NCI-H82 (cell line): ENCODE results near the gene RALGPS1.
A peak's percentile ranks its signal among the peaks of the same experiment; 100 is the strongest.
"Not testable (repeated sequence)": the region's sequence is repeated elsewhere in the genome, so short reads cannot be mapped to it uniquely, and the experiment has no call there.

Experiments used
- DNase-seq: peaks from one replicate; lab custom pipeline; 2025; lab: John Stamatoyannopoulos, UW

Gene RALGPS1

DNA sequence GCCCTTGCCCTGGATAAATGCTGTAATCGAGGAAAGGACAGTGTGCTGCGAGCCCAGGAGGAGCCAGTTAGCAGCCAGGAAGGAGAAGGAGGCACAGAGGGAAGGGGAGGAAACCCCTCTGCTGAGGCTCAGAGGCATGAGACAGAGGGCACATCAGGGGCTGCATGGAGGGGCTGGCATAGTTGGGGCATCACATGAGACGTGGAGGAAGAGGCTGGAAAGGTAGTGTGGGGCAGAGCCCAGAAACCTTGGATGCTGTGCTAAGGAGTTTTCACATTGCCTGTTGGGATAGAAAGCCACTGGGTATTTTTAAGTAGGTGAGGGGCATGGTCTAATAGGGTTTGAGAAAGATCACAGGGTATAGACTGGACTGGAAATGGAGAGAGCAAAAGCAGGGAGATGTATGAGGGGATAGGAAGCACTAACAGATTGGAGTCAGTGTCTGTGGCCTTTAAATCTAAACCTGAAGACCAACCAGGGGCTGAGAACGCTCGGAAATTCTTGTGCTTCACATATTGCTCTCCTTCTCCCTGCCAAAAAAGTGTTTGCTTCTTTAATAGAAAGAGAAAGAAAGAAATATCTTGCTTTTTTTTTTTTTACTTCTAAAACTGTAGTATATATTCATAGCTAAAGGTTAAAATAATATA is 240.9 kb downstream of the RALGPS1 start:
- DNase-seq: no peak

DNA sequence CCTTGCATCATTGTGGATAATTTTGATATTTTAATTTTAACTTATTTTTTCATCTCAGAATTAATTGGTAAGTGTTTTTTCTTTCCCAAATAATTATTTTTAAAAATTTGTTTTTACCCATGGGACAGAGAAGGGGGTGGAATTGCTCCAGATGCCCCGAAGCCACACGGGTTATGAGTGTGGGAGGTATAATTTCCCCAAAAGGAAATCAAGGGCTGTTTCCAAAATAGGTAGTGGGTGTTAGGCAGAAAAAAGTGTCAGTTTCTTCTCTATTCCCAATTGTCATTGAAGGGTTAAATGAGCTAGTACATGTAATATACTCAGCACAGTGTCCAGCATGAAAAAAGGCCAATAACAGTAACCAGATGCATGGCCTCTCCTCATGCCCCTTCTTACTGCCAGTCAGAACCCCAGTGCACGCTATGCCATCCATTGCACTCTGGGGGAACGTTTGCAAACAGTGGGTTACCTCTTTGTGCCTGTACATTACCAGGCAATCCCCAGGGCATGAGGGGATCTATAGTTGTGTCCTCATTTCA is 244.3 kb downstream of the RALGPS1 start:
- DNase-seq: no peak

DNA sequence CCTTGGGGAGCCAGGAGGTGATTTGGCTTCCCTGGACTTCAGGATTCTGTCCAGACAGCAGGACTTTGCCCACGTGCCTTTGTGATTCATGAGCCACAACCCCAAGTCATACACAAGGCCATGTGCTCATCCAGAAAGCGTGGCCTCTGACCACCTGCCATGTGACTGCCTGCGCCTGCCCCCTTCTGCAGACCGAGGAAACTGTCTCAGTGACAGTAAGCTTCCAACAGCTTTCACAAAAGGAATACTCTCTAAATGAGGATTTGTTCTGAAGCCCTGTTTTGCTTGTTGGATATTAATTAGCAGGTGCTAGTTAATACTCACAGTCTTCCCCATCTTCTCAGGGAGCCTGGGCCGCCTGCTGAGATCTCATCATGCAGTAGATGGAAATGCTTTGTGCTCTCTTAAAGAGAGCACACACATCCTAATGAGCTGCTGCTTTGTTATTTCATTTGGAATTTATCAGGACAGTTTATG is 244.8 kb downstream of the RALGPS1 start:
- DNase-seq: peak; percentile 66

DNA sequence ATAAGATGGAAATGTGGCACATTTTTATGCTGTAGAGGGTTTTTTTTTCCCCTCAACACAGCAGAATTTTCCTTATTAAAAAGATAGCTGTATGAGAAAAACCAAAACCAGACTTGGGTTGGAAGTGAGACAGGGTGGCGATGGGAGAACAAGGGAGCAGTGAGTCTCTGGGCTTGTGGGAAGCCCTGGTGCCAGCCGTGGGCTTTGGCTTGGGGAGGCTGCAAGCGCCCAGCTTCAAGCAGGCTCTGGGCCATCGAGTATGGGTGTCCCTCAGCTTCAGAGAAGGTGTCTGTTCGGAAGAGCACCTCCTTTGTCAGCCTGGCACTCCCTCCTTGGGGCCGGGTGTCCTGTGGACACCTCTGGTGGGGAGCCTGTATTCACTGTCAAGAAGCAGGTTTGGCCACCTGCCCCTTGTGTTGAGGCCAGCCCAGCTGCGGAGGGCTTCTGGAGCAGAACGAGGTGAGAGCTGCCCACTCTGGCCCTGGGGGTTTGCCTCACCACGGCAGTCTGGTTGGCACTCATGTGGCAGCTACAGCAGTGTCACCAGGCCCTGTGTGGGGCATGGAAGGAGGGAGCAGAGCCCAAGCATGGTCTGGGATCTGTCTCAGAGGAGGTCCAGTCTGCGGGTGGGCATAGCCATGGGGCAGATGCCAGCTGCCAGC is 245.5 kb downstream of the RALGPS1 start:
- DNase-seq: no peak

DNA sequence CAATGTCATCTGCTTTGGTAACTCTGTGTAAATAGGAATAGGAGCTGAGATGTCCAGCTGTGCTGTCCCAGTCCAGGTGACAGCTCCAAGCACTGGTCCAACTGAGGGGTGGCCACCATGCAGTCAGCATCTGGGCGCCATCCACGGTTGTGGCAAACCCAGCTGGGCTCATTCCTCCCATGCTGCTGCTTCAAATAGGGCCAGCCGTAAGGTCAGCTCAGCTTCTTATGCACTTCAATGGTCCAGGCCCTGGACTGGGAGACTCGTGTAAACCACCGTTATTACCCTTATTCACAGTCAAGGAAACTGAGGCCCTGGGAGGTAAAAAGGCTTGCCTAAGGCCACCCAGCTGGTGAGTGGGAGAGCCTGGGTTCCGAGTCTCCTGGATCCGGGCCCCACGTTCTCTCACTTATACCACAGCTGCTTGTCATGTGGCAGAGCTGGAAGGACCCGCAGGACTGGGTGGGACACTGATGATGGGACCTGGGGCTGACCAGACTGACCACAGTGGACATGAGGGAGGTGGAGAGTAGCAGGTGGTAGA is 246.6 kb downstream of the RALGPS1 start:
- DNase-seq: no peak

DNA sequence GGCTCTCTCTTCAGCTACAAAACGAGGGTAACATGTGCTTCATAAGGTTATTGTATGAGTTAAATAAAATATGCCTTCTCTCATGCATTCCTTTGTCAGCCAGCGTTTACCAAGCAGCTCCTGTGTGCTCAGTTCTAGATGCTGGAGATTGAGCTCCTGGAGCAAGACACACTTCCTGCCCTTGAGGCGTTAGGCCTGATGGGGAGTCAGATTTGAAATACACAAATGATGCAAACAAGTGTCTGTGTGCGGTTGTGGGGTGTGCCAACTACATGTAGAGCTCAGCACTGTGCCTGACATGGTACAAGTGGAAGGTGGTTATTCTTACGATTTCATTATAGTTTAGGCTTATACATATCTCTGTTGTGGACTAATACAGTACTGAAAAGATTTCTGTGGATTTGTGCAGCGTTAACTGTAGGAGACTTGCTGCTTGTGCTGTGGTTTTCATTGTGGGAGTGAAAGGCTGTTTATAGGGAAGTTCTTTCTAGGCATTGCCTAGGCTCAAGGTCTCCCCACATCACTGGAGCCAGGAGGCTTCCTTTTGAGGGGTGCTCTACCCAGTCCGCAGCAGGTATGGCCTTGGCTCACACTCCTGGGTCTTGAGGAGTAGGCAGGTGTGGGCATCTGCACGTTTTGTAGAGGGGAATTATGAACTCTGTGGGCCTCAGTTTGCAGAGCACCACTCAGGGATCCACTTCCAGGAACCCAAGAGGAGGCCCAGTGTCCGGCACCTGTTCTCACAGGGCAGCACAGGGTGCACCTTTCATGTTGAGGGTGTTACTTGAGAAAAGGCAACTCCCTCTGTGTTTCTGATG is 247.7 kb downstream of the RALGPS1 start:
- no peak for DNase-seq

DNA sequence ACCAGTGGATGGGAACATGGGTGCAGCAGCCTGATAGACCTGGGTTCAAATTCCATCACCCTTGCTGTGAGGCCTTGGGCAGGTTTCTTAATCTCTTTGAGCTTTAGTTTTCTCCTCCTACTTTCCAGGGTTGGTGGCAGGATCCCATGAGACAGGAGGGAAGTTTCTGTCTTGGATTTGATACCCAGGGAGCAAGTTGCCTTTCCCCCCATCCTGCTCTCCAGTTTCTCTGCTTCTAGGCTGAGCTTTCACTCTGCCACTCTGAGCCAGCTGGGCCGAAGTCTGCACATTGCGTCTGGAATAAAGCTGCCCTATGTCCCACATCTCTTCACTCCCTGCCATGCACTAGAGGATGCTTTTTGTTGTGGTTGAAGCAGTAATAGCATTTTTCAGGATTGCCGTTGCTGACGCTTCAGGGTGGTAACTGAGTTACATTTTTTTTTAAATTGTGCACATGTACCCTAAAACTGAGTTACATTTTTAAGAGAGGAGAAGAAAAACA is 248.3 kb downstream of the RALGPS1 start:
- DNase-seq: no peak

DNA sequence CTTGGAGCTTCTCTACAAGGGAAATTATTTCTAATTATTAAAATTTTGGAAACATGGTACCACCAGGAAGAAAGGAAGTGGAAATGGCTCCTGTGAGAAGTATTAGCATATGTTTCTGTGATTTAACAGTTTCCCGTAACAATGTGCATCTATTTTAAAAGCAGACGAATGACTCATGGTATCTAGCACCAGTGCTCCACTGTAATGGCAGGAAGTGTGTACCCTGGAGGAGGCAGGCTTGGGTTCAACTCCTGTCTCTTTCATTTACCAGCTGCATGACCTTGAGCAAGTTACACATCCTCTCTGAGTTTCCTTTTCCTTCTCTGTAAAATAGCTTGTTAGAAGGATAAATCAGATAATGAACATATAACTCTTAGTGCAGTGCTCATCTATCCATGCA is 248.8 kb downstream of the RALGPS1 start:
- DNase-seq: no peak

DNA sequence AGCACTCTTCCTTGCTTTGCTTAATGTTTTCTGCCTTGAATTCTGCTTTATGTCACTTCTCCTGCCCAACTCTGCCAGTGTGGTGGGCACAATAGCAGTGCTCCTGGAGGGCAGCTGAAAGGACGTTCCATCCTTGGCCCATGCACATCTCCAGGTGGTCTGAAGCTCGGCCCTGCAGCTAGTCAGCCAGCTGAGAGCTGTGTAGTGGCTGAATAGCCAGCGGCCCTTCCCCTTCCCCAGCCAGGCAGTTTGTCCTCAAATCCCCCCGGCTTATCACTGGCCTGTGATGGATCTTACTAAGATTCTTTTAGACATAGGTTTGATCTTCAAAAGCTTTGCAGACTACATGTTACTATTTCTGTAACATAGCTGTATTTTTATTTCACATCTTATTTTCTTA is 250.5 kb downstream of the RALGPS1 start:
- peak; percentile 77 for DNase-seq

DNA sequence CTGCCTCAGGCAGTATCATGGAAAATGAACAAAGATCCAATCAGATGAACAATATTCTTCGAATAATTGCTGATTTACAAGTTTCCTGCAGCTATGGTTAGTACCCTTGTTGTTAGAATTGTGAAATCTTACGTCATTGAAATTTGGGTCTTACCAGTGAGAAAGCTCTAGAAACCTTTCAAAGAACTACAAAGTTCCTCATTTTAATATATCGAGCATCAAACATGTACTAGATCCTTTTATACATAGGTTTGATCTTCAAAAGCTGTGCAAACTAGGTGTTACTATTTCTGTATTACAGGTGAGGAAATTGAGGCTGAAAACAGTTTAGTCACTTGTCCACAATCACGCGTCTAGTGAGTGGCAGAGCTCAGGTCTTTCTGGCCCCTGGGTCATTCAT is 251.5 kb downstream of the RALGPS1 start:
- DNase-seq: no peak

DNA sequence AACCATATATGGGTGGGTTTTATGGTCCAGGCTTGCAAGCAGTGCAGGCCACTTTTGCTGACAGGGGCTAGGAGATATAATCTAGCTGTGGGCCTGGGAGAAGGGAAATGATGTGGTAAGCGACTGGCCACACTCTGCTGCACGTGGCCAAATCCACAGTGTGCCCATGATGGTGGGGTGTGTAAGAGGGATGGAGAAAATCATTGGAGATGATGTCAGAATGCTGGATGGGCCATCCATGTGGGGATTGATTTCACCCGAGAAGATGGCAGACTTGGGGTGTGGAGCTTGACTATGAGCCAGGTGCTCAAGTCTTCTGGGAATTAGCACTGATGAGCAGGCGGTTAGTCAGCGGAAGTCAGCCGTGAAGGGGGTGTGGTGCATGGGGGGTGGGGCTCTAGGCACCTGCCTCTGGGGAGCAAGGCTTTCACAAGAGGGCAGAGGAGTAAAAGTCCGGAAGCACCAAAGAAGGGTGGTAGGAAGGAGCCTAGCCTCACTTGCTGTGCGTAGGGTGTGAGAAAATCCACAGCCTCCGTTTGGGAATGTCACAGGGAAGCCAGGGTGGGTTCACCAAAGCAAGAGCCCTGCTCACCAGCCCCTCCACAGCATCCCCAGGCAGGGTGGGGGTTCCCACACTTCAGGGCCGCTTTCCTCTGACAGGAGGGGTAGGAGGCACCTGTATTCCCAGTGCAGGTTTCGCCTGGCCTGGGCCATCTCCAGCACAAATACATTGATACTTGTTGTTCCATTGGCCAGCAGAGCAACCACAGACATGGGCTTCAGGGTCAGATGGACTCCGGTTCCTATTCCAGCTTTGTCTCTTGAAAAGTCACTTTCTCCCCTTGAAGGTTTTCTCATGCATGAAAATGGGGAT is 252.3 kb downstream of the RALGPS1 start:
- DNase-seq: peak; percentile 28

DNA sequence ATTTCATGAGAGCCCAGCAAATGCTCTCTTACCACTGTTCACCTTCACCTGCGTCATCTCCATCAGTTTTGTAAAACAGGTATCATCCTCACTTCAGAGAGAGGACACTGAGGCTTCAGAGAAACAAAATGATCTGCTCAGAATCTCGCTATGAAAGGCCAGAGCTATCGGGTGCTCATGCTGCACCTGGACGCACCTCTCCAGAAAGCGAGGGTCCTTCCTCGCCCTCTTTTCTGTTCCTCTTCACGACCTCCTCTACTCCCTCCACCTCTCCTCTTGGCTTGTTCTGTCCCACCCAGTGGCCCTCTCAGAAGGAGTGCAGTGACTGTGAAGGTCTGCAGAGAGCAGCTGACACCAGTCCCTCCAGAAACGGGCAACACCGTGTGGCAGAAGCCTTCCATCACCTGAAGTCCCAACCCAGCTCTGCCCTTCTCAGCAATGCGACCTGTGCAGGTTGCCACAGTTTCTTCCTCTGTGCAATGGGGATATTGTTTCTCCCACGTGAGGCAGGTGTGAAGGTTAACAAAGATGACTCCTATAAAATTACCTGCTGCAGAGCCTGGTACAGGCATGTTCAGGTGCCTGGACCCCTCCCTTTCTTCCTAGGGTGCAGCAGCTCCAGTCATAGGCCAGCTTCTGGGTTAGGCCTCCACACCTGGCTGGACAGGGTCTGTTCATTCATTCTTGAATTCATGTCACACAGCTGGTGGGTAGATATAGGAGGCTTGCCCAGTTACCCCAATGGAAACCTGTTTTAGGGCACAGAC is 253.2 kb downstream of the RALGPS1 start:
- DNase-seq: no peak

DNA sequence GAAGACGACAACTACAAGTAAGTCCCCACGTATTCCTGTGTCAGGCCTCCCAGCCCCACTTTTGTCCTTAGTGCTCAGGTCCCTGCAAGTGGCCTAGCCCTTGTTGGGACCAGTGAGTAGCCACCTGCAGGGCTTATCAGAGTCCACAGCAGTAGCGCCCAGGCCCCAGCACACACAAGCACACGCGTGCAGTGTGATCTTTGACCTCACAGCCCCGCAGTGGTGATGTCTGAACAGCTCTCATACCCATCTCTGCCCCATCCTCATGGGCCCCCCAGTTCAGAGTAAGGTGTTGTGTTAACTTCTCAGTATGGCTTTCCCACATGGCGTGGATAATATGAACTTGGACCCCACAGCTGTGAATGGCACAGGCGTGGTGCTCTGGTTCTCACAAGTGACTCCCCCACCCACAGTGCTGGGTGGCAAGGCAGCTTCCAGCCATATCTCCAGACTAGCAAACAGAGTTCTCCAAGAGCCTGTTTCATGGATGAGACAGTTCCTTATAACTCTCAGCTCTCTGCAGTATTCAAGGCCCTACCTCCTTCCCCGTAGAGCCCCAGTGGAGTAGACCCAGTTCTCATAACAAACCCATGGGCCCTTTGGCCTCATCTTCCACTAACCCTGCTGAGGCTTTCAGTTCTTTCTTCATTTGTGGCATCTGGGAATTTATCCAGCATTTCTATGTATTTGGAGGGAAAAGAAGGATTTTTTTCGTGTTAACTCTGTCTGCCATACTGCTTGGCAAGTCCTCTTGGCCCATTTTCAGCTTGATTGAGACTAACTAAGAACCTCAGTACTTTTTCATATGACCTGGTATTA is 254.4 kb downstream of the RALGPS1 start:
- no peak for DNase-seq

DNA sequence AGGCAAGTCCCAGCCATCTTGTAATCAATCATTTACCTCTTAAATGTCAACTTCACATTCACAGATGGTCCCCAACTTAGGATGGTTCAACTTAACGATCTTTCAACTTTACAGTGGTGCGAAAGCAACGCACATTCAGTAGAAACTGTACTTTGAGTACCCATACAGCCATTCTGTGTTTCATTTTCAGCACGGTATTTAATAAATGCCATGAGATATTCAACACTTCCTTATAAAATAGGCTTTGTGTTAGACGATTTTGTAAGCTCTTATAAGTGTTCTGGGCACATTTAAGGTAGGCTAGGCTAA is 254.9 kb downstream of the RALGPS1 start:
- DNase-seq: no peak

DNA sequence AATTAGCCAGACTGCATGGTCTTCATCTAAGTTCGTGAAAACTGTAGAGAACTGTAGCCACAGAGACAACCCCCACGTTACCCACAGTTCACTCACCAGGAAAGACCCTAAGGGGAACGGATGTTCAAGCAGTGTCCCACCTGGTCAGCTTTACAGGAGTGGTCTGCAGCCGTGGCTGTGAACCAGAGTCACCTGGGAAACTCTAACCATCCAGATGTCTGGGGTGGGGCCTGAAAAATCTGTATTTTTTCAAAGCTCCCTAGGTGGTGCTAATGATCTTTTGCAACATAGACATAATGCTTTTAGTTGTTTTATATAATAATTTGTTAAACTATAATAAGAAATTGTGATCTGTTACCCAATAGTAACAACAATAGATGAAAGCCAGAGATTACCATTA is 255.5 kb downstream of the RALGPS1 start:
- no peak for DNase-seq

DNA sequence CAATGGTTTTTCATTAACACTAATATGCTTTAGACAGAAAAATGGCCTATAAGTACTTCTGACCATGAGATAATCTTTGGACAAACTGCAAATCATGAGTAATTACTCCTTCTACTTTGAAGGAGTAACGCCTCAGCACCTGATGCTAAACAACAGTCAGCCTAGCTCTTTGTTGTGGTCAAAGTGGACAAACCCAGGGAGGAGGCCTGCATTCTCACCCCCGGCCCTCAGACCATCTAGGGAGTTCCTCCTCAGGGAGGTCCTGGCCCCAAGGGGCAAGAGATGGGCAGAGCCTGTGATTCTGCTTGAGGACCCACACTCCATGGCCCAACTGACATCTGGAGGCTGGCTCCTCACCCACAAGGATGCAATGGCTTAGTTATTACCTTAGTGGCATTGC is 256.1 kb downstream of the RALGPS1 start:
- no peak for DNase-seq

DNA sequence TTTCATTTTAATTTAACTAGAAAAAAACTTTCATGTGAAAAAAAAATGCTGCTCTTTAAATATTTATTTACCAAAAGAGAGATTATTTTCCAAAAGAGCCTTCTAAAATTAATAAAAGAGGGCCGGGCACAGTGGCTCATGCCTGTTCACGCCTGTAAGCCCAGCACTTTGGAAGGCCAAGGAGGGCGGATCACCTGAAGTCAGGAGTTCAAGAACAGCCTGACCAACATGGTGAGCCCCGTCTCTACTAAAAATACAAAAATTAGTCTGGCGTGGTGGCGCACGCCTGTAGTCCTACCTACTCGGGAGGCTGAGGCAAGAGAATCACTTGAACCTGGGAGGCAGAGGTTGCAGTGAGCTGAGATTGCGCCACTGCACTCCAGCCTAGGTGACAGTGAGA is 256.8 kb downstream of the RALGPS1 start:
- DNase-seq: not testable (repeated sequence)

DNA sequence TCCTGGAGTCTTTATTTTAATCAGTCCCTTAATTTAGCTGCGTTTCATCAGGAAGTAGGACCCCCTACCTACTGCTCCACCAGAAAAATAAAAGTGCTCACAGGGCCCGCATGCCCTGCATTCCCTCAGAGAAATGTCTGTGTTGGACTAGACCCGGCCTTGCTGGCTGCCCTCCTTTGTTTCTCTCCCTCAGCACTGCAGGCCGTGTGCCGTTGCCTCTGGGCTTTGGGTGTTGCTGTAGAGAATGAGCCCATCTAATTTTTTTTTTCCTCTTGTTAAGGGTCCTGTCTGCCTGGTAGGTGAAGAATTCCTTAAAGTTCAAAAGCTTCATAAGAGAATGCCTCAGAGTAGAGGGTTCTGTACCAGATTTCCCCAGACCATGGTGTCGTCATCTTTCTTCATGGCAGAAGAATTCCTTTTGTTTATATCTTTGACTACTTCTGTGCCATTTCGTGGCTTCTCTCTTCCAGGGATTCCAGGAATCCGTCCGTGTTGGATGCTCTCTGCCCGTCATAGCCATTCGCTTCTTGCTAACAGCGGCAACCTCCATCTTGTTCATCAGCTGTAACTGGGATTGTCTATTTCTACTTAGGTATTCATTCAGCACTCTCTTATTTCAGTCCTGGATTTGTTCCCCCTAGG is 257.6 kb downstream of the RALGPS1 start:
- DNase-seq: no peak

DNA sequence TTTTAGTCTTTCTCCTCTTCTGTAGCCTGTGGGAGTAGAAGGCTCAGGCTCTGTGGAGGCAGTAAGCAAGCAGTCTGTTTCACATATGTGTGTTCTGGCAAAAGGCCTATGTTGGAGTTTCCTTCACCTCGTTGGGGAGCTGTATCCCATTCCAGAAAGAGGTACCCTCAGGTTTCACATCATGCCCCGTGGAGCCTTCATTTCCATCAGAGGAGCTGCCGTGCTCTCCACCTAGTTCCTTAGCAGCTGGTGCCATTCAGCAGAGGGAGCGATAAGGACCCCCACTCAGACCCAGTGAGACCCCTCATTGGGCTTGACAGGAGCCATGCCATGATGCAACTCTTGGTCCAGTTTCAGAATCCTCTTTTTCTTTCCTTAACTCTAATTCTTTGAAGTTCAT is 258.5 kb downstream of the RALGPS1 start:
- DNase-seq: no peak
